NCI-H1417 treated with DMSO at 0.1 percent for 48 hours (cell line): ENCODE measurements around the gene STK24.

Experiments used
- DNase-seq: peaks from one replicate; lab custom pipeline; 2025; lab: John Stamatoyannopoulos, UW

STK24 gene

GRCh38 chr13:98406971-98407370, 169.9 kb downstream of the STK24 start:
- no peak for DNase-seq

- DNase-seq, result no peak
These were observed 170.5 kb downstream of the STK24 start for GRCh38 chr13:98406427-98406826.

GRCh38 chr13:98405690-98406344, 171.1 kb downstream of the STK24 start:
- DNase-seq, result peak; percentile 98

GRCh38 chr13:98405107-98405571, 171.8 kb downstream of the STK24 start:
- peak; percentile 62 for DNase-seq

GRCh38 chr13:98403076-98403475, 173.8 kb downstream of the STK24 start:
- no peak for DNase-seq

GRCh38 chr13:98401934-98402333, 175.0 kb downstream of the STK24 start:
- DNase-seq, result no peak

GRCh38 chr13:98399756-98400155, 177.2 kb downstream of the STK24 start:
- DNase-seq, result no peak

- DNase-seq, result no peak
These were observed 178.3 kb downstream of the STK24 start for GRCh38 chr13:98398581-98398980.

- DNase-seq, result no peak
These were observed 179.0 kb downstream of the STK24 start for GRCh38 chr13:98397861-98398260.

- no peak for DNase-seq
These were observed 179.7 kb downstream of the STK24 start for GRCh38 chr13:98397221-98397620.

GRCh38 chr13:98396071-98396710, 180.7 kb downstream of the STK24 start:
- no peak for DNase-seq
